Stimulated activated CD8-positive, alpha-beta memory T cell treated with anti-CD3 and anti-CD28 coated beads, Interleukin-15, amount 100 ng/mL, for 4 hours (primary cell): ENCODE results near the gene SPDYE3.
"Not testable (repeated sequence)": the region's sequence is repeated elsewhere in the genome, so short reads cannot be mapped to it uniquely, and the experiment has no call there.

Experiments used
- DNase-seq, 2 donors: peaks; one replicate each; pipeline ENCODE4 v3.0.0-alpha.2; 2020; ENCODE audit warnings: low read depth in 2 of 2

SPDYE3 gene

DNA sequence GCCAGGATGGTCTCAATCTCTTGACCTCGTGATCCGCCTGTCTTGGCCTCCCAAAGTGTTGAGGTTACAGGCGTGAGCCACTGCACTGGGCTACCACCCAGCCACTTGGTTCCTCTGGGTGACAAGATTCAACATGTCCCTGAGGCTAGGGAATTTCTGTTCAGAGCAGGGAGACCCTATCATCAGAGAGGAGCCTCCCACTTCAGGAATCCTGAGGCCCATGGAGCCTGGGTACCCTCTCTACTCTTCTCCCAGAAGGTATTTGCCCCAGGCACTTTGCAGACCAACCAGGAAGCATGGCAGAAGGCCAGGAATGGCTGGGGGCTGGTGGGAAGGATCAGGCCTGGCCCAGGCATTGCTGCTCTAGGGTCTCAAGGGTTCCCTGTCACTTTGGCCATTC is 19.2 kb upstream of the SPDYE3 start:
- not testable (repeated sequence) for DNase-seq

DNA sequence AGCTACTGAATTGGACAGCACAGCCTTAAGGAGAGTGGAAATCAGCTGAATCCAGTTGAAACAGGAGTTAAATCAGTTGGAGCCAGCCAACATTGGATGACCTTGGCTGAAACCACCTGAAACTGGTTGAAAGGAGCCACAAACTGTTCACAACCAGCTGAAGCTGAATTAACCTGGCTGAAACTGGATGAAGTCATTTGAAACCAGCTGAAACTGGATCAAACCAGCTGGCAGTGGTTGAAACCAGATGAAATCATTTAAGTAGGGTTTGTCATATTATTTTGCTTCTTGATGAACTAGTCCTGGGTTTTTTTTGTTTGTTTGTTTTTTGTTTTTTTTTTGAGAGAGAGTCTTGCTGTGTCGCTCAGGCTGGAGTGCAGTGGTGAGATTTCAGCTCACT is 15.3 kb upstream of the SPDYE3 start:
- DNase-seq, result not testable (repeated sequence)

GRCh38 chr7:100295269-100295668 is 12.2 kb upstream of the SPDYE3 start:
- DNase-seq, result not testable (repeated sequence)

GRCh38 chr7:100297852-100298631 is 9.5 kb upstream of the SPDYE3 start:
- DNase-seq, result not testable (repeated sequence)

DNA sequence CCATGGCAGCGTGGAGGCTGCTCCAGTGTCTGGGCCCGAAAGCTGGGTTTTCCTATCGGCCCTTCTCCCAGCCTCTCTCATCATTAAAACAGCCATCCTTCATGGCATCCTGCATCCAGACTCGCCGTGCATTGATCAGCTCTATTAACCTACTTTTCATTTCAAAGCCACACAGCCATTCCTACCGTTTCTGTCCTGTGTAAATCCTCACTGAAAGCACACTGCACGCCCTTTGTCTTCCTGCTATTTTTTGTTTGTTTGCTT is 8.9 kb upstream of the SPDYE3 start:
- DNase-seq, result not testable (repeated sequence)

DNA sequence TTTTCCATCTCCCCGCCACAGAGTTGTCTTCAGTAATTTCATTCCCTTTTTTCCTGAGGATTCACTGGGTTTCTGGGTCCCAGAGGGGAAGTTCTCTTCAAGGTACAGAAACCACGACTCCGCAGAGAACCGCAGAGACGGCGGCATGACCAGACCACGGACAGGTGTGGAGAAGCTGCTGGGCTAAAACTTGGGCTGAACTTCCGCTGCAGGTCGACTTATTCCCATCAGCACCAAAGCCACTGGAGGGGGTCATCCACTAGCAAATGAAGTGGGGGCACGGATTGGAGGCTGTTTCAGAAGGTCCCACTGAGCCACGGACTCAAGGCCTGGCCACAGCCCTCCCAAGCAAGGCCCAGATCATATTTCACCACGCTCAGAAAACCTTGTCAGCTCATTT is 3.0 kb upstream of the SPDYE3 start:
- not testable (repeated sequence) for DNase-seq

DNA sequence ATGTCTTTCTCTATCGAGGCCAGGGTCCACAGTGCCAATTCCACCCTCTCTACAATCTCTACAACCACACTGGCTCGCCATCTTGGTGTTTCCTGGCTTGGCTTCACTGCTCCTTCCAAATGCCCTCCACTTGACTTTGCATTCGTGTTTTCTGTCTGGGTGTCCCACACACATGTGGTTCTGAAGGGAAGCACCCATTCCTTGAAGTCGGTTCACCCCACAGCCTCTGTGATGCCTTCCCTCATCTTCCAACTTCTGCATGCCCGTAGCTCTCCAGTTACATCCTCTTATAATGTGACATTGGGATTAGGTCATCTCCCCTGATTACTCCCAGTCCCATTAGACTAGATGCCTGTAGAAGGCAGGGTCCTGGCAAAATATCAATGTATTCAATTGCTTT is 10.8 kb downstream of the SPDYE3 start:
- DNase-seq, result not testable (repeated sequence)

GRCh38 chr7:100321648-100322047 is 14.1 kb downstream of the SPDYE3 start:
- not testable (repeated sequence) for DNase-seq

- not testable (repeated sequence) for DNase-seq
Measured at GRCh38 chr7:100324194-100324593, 16.7 kb downstream of the SPDYE3 start.

- not testable (repeated sequence) for DNase-seq
Measured at GRCh38 chr7:100325671-100326070, 18.2 kb downstream of the SPDYE3 start.

DNA sequence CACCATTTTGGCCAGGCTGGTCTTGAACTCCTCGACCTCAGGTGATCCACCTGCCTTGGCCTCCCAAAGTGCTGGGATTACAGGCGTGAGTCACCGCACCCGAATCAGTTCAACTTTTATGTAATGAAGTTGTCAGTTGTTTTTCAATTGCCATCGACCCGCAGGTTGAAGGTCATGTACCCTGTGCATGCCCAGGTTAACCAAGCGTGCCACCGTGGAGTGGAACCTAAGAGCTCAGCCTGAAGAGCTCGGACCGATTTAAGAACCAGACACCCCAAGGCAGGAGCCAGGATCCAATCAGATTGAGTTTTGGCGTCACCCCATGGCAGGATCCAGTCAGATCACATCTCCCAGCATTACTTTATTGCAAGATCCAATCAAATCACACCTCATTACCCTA is 19.4 kb downstream of the SPDYE3 start:
- not testable (repeated sequence) for DNase-seq

GRCh38 chr7:100335566-100336466 is 28.3 kb downstream of the SPDYE3 start:
- peak; percentile 73 to 76 for DNase-seq

DNA sequence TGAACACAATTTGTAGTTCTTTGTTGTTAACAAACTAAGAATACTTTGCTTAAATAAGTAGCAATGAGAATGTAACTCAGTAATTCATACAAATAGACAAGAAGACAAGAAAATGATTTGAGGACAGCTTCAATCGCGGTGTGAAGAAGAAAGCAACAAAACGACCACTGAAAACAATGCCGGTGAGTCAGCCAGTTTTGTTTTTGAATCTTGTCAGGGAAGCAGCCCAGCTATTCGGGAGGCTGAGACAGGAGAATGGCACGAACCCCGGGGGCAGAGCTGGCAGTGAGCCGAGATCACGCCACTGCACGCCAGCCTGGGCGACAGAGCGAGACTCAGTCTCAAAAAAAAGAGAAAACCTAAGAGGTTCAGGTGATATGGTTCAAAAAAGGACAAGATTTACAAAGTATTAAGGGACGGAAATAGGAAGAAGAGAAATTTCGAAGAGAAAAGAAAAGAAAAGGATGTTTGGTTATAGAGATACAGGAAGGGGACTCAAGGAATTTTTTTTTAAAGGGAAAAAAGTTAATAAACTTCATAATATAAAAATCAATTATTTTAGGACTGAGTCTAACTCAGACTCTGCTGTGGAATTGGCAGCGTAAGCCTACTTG is 30.7 kb downstream of the SPDYE3 start:
- DNase-seq, result not testable (repeated sequence)

GRCh38 chr7:100341286-100341685 is 33.8 kb downstream of the SPDYE3 start:
- not testable (repeated sequence) for DNase-seq

DNA sequence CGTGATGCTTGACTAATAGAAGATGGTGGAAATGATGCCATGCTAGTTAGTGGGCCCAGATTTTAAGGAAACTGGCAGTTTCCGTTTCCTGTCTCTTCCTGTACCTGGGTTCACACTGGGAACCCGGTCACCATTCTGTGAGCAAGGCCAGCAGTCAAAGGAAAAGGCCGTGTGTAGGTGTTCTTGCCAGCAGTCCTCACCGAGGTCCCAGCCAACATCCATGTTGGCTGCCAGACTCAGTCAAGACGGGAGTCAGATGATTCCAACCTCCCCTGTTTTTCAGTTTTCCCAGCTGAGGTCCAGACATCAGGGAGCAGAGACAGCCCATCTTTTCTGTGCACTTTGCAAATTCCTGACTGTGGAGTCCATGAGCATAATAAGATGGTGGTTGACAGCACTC is 35.3 kb downstream of the SPDYE3 start:
- no peak for DNase-seq

DNA sequence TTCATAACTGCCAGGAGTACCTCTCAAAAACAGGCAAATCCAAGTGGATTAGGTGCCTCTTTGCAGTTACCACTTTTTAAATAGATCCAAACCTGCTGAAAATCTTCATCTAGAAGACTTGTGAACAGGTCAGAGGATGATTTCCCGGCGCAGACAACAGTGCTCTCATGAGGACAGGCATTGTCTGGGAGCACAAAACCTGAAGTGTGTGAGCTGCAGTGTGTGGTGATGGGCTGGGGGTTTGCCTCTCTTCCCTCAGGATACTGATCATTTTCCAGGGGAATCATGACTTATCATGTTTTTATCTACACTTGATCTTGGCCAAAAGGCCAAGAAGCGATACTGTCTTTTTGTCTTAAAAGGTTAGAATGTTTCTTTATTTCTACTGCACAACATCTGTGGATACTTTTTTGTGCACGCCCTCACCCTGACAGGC is 36.6 kb downstream of the SPDYE3 start:
- DNase-seq, result not testable (repeated sequence)

GRCh38 chr7:100344560-100345287 is 37.2 kb downstream of the SPDYE3 start:
- peak; percentile 49 to 79 for DNase-seq

GRCh38 chr7:100345288-100345672 is 37.8 kb downstream of the SPDYE3 start:
- peak; percentile 31 to 46 for DNase-seq

DNA sequence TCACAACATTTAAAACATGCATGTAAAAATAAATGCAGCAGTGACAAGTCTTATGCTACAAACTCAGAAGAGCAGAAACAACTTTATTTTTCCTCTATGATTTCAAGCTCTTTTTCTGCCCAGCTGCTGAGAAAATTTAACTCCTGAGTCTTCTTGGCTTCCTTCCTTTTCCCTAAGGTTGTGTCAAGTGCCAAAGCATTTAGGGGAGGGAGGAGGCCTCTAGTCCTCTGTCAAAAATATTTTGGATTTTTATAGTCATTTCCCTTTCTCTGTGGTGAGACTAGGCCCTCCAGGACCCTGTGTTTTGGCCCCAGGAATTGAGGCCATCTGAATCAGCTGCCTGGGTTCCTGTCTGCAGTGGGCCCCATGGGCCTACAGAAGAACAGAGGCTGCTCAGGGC is 39.4 kb downstream of the SPDYE3 start:
- DNase-seq, result no peak

DNA sequence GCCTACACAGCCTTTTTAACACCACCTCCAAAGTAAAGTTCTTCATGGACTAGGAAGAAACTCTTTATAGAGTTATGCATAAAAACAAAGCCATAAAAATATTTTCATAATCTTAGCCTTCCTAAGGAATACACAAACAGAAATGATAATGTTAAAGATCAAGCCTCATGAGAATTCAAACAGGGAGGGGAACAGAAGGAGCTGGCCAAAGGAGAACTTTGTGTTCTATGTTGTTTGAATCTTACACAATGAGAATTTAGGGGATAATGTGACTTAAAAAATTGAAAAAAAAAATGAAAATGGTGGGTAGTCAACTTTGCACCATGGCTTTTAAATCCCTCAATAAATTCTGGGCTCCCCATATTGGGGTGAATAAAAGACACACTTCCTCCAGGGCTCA is 41.3 kb downstream of the SPDYE3 start:
- DNase-seq, result no peak

- no peak for DNase-seq
Measured at GRCh38 chr7:100349757-100350156, 42.3 kb downstream of the SPDYE3 start.

DNA sequence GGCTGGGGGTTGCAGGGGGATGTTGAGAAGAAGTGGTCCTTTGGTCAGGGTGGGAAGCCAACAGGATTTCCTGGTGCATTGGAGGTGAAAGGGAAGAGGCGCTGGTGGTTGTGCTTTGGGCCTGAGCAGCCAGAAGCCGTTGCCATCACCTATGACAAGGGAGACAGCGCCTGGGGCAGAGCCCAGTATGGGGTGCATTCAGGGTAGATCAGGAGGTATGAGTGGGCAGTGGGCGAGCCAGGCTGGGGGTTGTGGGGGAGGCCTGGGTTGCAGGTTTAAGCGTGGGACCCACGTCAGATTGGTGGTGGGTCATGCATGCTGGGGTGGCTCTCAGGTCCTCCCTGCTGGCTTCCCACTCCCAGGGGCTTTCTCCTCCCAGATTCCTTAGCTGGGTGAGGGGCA is 44.2 kb downstream of the SPDYE3 start:
- no peak for DNase-seq
